GM23338 (cell line): ENCODE measurements around the gene SLC35F1. TPM values are rescaled to one million over a fixed set of nuclear protein-coding genes. Genes with fewer than 3 reads are reported as not detected.

Source experiments
- ATAC-seq: fragments of 200-7000 bp; cut with Tn5 transposase; 3 replicates; pipeline ENCODE4 v1.9.1; 2020
- DNase-seq: peaks from one replicate; pipeline ENCODE4 v3.0.0-alpha.2; 2015; ENCODE audit warnings: low spot score
- H2AFZ ChIP-seq: fragments of 200-600 bp; sonication (generic); 2 replicates; pipeline ENCODE4 v1.8.0; 2016; ENCODE audit warnings: antibody characterized with exemption, mild to moderate bottlenecking, moderate library complexity
- H3F3A ChIP-seq: fragments of 200-600 bp; sonication (generic); replicated peaks from 2 replicates; pipeline ENCODE4 v1.8.0; 2017; ENCODE audit warnings: antibody characterized with exemption, mixed run types, low read depth
- H3K27ac ChIP-seq: fragments of 200-600 bp; sonication (generic); 2 replicates; pipeline ENCODE4 v1.6.1; 2016; ENCODE audit warnings: low read depth
- H3K27me3 ChIP-seq: fragments of 200-600 bp; sonication (generic); 2 replicates; pipeline ENCODE4 v1.8.0; 2016; ENCODE audit warnings: mild to moderate bottlenecking, mixed run types, moderate library complexity; ENCODE audit not compliant: insufficient read depth
- H3K36me3 ChIP-seq: fragments of 200-600 bp; sonication (generic); 2 replicates; pipeline ENCODE4 v1.8.0; 2016; ENCODE audit warnings: mild to moderate bottlenecking; ENCODE audit not compliant: insufficient read depth
- H3K4me1 ChIP-seq: fragments of 200-600 bp; sonication (generic); 2 replicates; pipeline ENCODE4 v1.8.0; 2016; ENCODE audit warnings: mild to moderate bottlenecking, moderate library complexity; ENCODE audit not compliant: insufficient read depth
- H3K4me2 ChIP-seq: fragments of 200-600 bp; sonication (generic); 2 replicates; pipeline ENCODE4 v1.7.1; 2017; ENCODE audit warnings: mixed run types
- H3K4me3 ChIP-seq: fragments of 200-600 bp; sonication (generic); 2 replicates; pipeline ENCODE4 v1.6.1; 2016; ENCODE audit warnings: mixed run types
- H3K79me2 ChIP-seq: fragments of 200-600 bp; sonication (generic); replicated peaks from 2 replicates; pipeline ENCODE4 v1.8.0; 2017; ENCODE audit warnings: mild to moderate bottlenecking; ENCODE audit not compliant: insufficient read depth
- H3K9me2 ChIP-seq: fragments of 200-600 bp; sonication (generic); 2 replicates; pipeline ENCODE4 v1.8.0; 2017; ENCODE audit not compliant: insufficient read depth
- H4K20me1 ChIP-seq: fragments of 200-600 bp; sonication (generic); replicated peaks from 2 replicates; pipeline ENCODE4 v1.8.0; 2017; ENCODE audit warnings: mild to moderate bottlenecking; ENCODE audit not compliant: insufficient read depth
- H3K27ac Mint-ChIP-seq: 2 replicates; pipeline ENCODE4 v1.8.0; 2020; ENCODE audit warnings: inconsistent platforms, mild to moderate bottlenecking, moderate library complexity, mixed read lengths
- H3K27me3 Mint-ChIP-seq: 3 replicates; pipeline ENCODE4 v1.8.0; 2022; ENCODE audit warnings: low read depth, mild to moderate bottlenecking, moderate library complexity, mixed read lengths, inconsistent platforms; ENCODE audit not compliant: insufficient read depth, poor library complexity
- H3K36me3 Mint-ChIP-seq: 3 replicates; pipeline ENCODE4 v1.8.0; 2021; ENCODE audit warnings: low read depth, mild to moderate bottlenecking, inconsistent platforms, moderate library complexity, mixed read lengths
- H3K4me1 Mint-ChIP-seq: 3 replicates; pipeline ENCODE4 v1.8.0; 2020; ENCODE audit warnings: mild to moderate bottlenecking, inconsistent platforms, mixed read lengths
- H3K4me3 Mint-ChIP-seq: 3 replicates; pipeline ENCODE4 v1.8.0; 2021; ENCODE audit warnings: moderate library complexity, mild to moderate bottlenecking, inconsistent platforms, mixed read lengths
- H3K9me3 Mint-ChIP-seq: 3 replicates; pipeline ENCODE4 v1.8.0; 2020; ENCODE audit warnings: moderate library complexity, mild to moderate bottlenecking, inconsistent platforms, mixed read lengths
- EZH2phosphoT487 ChIP-seq: fragments of 200-600 bp; sonication (generic); IDR thresholded peaks from one replicate; pipeline ENCODE4 v1.8.1; 2018; ENCODE audit warnings: antibody characterized with exemption; ENCODE audit not compliant: unreplicated experiment
- JUNB ChIP-seq: IDR thresholded peaks from one replicate; pipeline ENCODE4 v1.6.1; 2016; ENCODE audit warnings: antibody characterized with exemption; ENCODE audit not compliant: unreplicated experiment
- NANOG ChIP-seq: IDR thresholded peaks from 2 replicates; pipeline ENCODE4 v1.6.1; 2016; ENCODE audit warnings: antibody characterized with exemption, borderline replicate concordance
- POLR2AphosphoS5 ChIP-seq: IDR thresholded peaks from 2 replicates; pipeline ENCODE4 v1.6.1; 2016; ENCODE audit warnings: antibody characterized with exemption, low read depth
- ZNF114 ChIP-seq: fragments of 250-450 bp; sonication (Bioruptor Pico); IDR thresholded peaks from 2 replicates; pipeline ENCODE4 v1.5.0; 2020; ENCODE audit warnings: mild to moderate bottlenecking, moderate library complexity
- ZNF331 ChIP-seq: fragments of 250-450 bp; sonication (Bioruptor Pico); IDR thresholded peaks from 2 replicates; pipeline ENCODE4 v1.5.0; 2020; ENCODE audit warnings: low read depth, mild to moderate bottlenecking, moderate library complexity
- polyA plus RNA-seq: library from polyadenylated mRNA; unstranded; fragments of >200 nt; fragmentation: Nextera tagmentation; extraction: Ambion mirVana; gene quantifications from 2 replicates; pipeline ENCODE4 v1.2.1, GENCODE V29; 2016
- total RNA-seq: library from RNA; depleted of rRNA; stranded (reverse); fragments of >200 nt; shearing (Covaris generic); gene quantifications from 2 replicates; pipeline ENCODE4 v1.2.3, GENCODE V29; 2014
- TF ChIP-seq, protein P1 (sequence below), 2 experiments: fragments of 200-600 bp in 1 of 2; sonication (generic) in 1 of 2; conservative IDR thresholded peaks; 2 replicates each; pipeline versions ENCODE4 v1.5.1 to v1.6.1; 2016 to 2017; ENCODE audit warnings: antibody characterized with exemption in 2 of 2, low read depth in 2 of 2, mild to moderate bottlenecking in 2 of 2, moderate library complexity in 1 of 2
- TF ChIP-seq, protein P2 (sequence below): IDR thresholded peaks from 2 replicates; pipeline ENCODE4 v1.6.1; 2016; ENCODE audit warnings: antibody characterized with exemption
- TF ChIP-seq, protein P3 (sequence below): fragments of 250-450 bp; sonication (Bioruptor Pico); IDR thresholded peaks from 2 replicates; pipeline ENCODE4 v1.5.0; 2020; ENCODE audit warnings: mild to moderate bottlenecking, moderate library complexity
- TF ChIP-seq, protein P4 (sequence below): IDR thresholded peaks from one replicate; pipeline ENCODE4 v1.6.1; 2018; ENCODE audit warnings: antibody characterized with exemption; ENCODE audit not compliant: unreplicated experiment

SLC35F1 gene
- total and polyA plus RNA-seq, 2 experiments from 2014 or later, result 3.0 to 10.3 TPM

GRCh38 chr6:118253741-118254140 is 346.7 kb downstream of the SLC35F1 start (continued):
- TF ChIP-seq, protein P1, sequence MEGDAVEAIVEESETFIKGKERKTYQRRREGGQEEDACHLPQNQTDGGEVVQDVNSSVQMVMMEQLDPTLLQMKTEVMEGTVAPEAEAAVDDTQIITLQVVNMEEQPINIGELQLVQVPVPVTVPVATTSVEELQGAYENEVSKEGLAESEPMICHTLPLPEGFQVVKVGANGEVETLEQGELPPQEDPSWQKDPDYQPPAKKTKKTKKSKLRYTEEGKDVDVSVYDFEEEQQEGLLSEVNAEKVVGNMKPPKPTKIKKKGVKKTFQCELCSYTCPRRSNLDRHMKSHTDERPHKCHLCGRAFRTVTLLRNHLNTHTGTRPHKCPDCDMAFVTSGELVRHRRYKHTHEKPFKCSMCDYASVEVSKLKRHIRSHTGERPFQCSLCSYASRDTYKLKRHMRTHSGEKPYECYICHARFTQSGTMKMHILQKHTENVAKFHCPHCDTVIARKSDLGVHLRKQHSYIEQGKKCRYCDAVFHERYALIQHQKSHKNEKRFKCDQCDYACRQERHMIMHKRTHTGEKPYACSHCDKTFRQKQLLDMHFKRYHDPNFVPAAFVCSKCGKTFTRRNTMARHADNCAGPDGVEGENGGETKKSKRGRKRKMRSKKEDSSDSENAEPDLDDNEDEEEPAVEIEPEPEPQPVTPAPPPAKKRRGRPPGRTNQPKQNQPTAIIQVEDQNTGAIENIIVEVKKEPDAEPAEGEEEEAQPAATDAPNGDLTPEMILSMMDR (conservative IDR thresholded peaks at IDR 0.05; ENCODE audit: low read depth in 2 of 2), result no peak

DNA sequence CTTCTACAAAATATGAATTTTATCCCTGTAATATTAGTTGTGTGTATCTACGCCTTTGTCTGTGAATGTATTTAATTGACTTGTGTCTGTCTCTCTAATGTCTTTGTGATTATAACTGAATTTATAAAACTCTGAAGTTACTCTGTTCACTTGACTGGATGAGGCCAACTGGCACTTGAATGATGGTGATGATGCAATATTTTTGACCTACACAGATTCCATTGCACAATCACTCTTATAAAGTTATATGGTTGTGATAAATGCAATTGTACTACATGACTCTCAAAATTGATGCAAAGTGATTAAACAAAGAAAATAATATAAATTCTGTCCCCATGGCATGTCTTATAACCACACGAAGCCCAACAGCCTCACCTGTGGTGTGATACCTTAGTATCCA is 353.8 kb downstream of the SLC35F1 start:
- Mint-ChIP-seq H3K27ac (no peak overlapping the region), H3K9me3 (no peaks in the 10 kb centered on the region; the same call in 2 of the 3 replicates), H3K36me3 (no peaks in the 10 kb centered on the region), H3K4me3 (no peak overlapping the region), H3K27me3 (peaks cover 3% of the 10 kb centered on the region), H3K4me1 (no peaks in the 10 kb centered on the region)
- Histone ChIP-seq H3K27me3 (no peaks in the 10 kb centered on the region), H3K4me2 (no peak overlapping the region), H4K20me1 (no peaks in the 10 kb centered on the region), H3K4me3 (no peak overlapping the region), H2AFZ (no peak overlapping the region), H3F3A (no peaks in the 10 kb centered on the region), H3K36me3 (no peaks in the 10 kb centered on the region), H3K79me2 (no peaks in the 10 kb centered on the region), H3K27ac (no peak overlapping the region), H3K4me1 (no peaks in the 10 kb centered on the region), H3K9me2 (no peaks in the 10 kb centered on the region)
- DNase-seq, result no peak
- no peak for ATAC-seq
- TF ChIP-seq ZNF114 (CRISPR knock-in tag), result no peak
- TF ChIP-seq, protein P2, sequence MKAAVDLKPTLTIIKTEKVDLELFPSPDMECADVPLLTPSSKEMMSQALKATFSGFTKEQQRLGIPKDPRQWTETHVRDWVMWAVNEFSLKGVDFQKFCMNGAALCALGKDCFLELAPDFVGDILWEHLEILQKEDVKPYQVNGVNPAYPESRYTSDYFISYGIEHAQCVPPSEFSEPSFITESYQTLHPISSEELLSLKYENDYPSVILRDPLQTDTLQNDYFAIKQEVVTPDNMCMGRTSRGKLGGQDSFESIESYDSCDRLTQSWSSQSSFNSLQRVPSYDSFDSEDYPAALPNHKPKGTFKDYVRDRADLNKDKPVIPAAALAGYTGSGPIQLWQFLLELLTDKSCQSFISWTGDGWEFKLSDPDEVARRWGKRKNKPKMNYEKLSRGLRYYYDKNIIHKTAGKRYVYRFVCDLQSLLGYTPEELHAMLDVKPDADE, result no peak
- no peak for TF ChIP-seq EZH2phosphoT487
- no peak for TF ChIP-seq NANOG
- TF ChIP-seq ZNF331, result no peak
- TF ChIP-seq, protein P1 (conservative IDR thresholded peaks at IDR 0.05; ENCODE audit: low read depth in 2 of 2), result no peak
- TF ChIP-seq, protein P3, sequence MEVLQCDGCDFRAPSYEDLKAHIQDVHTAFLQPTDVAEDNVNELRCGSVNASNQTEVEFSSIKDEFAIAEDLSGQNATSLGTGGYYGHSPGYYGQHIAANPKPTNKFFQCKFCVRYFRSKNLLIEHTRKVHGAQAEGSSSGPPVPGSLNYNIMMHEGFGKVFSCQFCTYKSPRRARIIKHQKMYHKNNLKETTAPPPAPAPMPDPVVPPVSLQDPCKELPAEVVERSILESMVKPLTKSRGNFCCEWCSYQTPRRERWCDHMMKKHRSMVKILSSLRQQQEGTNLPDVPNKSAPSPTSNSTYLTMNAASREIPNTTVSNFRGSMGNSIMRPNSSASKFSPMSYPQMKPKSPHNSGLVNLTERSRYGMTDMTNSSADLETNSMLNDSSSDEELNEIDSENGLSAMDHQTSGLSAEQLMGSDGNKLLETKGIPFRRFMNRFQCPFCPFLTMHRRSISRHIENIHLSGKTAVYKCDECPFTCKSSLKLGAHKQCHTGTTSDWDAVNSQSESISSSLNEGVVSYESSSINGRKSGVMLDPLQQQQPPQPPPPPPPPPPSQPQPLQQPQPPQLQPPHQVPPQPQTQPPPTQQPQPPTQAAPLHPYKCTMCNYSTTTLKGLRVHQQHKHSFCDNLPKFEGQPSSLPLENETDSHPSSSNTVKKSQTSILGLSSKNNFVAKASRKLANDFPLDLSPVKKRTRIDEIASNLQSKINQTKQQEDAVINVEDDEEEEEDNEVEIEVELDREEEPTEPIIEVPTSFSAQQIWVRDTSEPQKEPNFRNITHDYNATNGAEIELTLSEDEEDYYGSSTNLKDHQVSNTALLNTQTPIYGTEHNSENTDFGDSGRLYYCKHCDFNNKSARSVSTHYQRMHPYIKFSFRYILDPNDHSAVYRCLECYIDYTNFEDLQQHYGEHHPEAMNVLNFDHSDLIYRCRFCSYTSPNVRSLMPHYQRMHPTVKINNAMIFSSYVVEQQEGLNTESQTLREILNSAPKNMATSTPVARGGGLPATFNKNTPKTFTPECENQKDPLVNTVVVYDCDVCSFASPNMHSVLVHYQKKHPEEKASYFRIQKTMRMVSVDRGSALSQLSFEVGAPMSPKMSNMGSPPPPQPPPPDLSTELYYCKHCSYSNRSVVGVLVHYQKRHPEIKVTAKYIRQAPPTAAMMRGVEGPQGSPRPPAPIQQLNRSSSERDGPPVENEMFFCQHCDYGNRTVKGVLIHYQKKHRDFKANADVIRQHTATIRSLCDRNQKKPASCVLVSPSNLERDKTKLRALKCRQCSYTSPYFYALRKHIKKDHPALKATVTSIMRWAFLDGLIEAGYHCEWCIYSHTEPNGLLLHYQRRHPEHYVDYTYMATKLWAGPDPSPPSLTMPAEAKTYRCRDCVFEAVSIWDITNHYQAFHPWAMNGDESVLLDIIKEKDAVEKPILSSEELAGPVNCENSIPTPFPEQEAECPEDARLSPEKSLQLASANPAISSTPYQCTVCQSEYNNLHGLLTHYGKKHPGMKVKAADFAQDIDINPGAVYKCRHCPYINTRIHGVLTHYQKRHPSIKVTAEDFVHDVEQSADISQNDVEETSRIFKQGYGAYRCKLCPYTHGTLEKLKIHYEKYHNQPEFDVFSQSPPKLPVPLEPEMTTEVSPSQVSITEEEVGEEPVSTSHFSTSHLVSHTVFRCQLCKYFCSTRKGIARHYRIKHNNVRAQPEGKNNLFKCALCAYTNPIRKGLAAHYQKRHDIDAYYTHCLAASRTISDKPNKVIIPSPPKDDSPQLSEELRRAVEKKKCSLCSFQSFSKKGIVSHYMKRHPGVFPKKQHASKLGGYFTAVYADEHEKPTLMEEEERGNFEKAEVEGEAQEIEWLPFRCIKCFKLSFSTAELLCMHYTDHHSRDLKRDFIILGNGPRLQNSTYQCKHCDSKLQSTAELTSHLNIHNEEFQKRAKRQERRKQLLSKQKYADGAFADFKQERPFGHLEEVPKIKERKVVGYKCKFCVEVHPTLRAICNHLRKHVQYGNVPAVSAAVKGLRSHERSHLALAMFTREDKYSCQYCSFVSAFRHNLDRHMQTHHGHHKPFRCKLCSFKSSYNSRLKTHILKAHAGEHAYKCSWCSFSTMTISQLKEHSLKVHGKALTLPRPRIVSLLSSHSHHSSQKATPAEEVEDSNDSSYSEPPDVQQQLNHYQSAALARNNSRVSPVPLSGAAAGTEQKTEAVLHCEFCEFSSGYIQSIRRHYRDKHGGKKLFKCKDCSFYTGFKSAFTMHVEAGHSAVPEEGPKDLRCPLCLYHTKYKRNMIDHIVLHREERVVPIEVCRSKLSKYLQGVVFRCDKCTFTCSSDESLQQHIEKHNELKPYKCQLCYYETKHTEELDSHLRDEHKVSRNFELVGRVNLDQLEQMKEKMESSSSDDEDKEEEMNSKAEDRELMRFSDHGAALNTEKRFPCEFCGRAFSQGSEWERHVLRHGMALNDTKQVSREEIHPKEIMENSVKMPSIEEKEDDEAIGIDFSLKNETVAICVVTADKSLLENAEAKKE, result no peak
- no peak for TF ChIP-seq JUNB
- TF ChIP-seq POLR2AphosphoS5, result no peak
- TF ChIP-seq, protein P4, sequence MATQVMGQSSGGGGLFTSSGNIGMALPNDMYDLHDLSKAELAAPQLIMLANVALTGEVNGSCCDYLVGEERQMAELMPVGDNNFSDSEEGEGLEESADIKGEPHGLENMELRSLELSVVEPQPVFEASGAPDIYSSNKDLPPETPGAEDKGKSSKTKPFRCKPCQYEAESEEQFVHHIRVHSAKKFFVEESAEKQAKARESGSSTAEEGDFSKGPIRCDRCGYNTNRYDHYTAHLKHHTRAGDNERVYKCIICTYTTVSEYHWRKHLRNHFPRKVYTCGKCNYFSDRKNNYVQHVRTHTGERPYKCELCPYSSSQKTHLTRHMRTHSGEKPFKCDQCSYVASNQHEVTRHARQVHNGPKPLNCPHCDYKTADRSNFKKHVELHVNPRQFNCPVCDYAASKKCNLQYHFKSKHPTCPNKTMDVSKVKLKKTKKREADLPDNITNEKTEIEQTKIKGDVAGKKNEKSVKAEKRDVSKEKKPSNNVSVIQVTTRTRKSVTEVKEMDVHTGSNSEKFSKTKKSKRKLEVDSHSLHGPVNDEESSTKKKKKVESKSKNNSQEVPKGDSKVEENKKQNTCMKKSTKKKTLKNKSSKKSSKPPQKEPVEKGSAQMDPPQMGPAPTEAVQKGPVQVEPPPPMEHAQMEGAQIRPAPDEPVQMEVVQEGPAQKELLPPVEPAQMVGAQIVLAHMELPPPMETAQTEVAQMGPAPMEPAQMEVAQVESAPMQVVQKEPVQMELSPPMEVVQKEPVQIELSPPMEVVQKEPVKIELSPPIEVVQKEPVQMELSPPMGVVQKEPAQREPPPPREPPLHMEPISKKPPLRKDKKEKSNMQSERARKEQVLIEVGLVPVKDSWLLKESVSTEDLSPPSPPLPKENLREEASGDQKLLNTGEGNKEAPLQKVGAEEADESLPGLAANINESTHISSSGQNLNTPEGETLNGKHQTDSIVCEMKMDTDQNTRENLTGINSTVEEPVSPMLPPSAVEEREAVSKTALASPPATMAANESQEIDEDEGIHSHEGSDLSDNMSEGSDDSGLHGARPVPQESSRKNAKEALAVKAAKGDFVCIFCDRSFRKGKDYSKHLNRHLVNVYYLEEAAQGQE, result no peak
